ENCODE measurements around the gene SRPK1.

DNA sequence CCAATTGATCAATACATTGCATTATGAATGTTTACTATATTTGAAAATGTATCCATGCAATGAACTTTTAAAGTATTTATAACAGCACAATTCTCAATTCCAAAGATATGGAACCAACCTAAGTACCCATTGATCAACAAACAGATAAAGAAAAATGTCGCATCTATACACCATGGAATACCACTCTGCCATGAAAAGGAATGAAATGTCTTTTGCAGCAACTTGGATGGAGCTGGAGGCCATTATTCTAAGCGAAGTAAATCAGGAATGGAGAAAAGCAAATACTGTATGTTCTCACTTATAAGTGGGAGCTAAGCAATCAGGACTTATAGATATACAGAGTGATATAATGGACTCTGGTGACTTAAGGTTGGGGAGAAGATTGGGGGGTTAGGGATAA lies 22.9 kb downstream of the SRPK1 start:
- TF ChIP-seq GATA2 (IDR thresholded peaks at IDR 0.05; ENCODE audit: low read depth, low read length) (no peak), GATA3 (IDR thresholded peaks at IDR 0.05; ENCODE audit: low read depth, low read length) (no peak)
